Stimulated activated CD8-positive, alpha-beta memory T cell treated with anti-CD3 and anti-CD28 coated beads, Interleukin-4, amount 100 ng/mL, for 48 hours (primary cell): ENCODE data around the gene PCBP3.

Experiments
- DNase-seq: peaks from one replicate; pipeline ENCODE4 v3.0.0-alpha.2; 2020

Gene PCBP3

DNA sequence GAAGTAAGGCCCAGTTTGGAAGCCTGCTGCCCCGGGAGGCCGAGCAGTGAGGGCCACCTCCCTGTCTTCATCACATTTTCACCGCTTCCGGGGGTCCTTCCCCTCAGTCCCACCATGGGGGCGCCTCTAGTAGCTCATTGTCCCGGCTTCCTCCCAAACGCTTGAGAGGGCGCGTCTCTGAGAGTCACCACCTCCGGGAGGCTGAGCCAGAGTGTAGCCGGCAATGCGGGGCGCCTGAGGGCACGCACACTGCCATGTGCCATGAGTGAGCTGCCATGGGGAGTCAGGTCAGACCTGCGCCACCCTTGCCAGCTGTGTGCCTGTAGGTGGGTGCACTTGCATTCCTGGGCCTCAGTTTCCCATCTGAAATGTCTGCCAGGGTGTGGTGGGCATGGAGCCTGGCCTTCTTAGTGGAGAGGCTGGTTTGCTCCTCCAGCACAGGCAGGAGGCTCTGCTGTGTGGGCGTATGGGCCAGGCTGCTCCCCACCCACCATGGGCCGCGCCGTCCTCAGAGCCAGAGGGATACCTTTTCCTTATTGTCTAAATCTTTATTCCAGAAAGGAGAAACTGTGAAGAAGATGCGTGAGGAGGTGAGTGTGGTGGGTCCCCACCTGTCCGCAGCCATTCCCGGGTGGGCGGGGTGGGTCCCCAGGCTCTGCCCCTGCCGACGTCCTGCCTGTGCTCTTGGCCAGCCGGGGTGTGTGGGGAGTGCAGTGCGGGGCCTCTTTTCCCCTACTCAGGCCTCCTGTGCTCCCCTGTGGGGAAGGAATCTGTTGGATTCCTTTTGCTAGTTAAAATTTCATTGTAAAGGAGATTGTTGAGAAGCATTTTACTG, 256.7 kb downstream of the PCBP3 start:
- DNase-seq, result no peak

DNA sequence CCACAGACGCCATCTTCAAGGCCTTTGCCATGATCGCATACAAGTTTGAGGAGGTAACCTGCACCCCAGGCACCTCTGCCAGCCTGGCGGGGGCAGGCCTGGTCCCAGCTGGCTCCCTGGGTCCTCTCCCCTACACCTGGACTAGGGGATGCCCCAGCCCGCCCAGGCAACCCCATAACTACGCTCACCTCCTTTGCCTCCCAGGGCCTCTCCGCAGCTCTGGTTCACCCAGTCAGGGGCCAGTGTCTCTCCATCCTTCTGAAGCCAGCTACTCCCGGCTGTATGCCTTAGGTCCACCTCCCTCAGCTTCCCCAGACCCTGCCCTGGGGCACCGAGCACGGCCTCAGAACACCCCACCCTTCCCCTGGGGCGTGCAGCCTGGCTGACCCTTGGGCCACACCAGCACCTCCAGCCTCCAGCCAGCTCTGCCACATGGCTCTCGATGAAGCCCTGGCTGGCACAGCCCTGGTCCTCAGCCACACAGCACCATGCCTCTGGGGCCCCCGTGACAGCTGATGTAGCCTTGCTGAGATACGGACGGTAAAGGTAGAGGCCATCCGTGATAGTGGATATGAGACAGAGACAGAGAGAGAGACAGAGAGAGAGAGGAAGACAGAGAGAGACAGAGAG, 257.7 kb downstream of the PCBP3 start:
- no peak for DNase-seq

DNA sequence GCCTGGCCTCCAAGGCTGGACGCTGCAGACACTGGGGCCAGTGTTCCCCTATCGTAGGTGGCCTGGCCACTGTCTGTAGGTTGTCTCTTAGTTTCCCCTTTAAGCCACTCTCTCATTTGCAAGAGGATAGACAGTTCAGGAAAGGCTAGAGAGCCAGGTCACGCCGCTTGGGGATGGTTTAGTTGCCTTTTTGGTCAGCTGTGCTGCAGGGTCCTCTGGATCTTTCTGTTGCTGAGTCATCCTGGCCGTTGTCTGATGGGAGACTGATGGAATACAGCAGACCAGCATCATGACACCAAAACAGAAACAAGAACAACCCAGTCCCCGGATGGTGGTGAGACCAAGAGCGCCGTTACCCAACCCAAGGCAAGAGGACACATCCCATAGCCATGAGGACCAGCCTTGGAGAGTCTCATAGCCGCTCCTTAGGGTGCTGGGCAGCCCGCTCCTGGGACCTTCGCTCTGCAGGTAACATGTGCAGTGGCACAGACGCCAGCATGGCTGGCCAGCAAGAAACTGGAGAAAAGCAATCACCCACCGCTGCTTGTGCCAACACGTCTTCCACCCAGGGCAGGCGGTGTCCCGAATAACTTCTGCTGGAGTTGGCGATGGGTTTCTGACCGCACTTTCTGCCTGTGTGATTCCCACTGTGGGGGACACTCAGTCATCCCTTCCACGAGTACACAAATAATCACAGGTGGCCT, 258.9 kb downstream of the PCBP3 start:
- DNase-seq, result no peak

DNA sequence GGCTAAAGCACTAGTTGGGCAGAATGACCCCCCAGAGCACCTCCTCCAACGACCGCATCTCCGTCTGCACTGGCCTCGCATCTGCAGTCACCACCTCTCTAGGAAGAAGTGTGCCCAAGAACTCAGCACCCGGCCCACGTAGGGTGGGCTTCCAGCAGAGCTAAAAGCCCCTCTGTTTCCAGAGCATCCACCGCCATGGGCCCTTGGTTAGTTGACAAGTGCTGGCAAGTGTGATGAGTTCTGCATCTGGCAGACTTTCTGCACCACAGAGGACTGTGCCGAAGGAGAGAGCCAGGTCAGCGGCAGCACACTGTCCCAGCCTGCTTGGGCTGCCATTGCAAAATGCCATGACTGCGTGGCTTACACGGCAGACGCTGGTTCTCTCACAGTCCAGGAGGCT, 261.7 kb downstream of the PCBP3 start:
- DNase-seq, result no peak

DNA sequence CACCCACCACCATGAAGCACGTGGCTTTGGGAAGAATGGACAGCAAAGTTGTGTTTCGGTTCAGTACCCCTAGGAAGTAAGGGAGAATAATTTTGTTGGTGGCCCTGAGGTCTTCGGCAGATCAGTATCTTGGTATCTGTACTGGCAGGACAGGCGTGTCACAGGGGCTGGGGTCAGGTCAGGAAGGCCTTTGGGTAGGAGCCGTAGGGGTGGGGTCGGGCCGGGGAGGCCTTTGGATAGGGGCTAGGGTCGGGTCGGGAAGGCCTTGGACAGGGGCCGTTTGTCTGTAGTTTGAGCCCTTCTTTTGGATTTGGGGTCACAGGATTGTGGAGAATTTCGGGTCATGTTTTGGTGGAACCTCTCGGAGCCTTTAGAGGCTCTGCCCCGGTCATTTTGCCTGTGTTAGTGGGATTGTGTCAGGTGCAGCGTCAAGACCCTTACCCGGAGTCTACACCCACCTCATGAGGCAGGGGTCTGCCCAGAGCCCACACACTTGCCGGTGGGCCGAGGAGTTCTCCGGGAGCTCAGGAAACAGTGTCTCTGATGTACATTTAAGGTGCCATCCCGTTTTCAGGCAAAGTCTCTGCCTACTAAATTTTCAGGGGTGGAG, 262.8 kb downstream of the PCBP3 start:
- DNase-seq, result no peak

DNA sequence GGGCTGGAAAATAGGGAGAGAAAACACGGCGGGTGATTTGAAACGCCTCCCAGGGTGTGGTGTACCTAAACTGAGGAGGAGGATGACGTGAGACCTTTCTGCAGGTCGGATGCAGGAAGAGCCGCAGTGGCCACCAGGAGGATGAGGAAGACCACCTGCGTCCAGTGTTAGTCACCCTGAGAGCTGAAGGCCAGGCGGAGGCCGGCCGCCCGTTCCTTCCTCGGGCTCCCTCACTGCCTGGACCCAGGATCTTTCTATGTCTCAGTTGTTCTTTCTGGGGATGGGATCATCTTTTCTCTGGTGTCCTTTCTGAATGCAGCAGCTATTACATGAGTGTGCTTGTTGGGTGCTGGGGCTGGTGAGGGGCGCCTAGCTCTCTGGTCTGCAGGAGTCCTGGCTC, 263.3 kb downstream of the PCBP3 start:
- DNase-seq, result no peak

DNA sequence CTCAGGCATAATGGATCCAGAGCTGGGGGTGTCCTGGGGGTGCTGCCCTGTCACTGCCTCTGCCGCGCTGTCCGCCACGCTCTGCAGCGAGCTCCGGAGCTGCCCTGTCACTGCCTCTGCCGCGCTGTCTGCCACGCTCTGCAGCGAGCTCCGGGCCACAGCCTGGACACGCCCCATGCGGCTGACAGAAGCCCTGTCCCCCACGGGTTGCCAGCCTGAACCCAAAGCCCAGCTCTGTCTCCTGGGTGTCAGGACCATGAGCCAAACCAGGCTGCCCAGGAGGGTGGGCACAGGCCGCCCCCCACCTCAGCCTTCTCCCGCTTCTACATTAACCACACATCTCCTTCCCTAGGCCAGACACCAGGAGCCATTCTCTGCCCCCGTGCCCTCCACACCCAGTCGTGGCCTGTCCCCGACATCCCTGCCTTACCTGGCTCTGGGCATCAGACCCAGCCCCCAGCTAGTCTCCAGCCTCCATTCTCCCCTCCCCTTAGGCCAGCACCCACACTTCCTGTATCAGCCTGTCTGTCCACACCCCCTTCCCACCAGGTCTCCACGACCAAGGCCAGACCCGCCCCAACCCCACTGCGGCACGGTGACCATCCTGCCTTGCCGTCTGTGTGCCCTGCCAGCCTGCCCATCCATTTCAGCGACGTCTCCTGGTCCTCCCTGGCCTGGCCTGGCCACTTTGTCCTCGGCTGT, 265.2 kb downstream of the PCBP3 start:
- DNase-seq, result no peak

DNA sequence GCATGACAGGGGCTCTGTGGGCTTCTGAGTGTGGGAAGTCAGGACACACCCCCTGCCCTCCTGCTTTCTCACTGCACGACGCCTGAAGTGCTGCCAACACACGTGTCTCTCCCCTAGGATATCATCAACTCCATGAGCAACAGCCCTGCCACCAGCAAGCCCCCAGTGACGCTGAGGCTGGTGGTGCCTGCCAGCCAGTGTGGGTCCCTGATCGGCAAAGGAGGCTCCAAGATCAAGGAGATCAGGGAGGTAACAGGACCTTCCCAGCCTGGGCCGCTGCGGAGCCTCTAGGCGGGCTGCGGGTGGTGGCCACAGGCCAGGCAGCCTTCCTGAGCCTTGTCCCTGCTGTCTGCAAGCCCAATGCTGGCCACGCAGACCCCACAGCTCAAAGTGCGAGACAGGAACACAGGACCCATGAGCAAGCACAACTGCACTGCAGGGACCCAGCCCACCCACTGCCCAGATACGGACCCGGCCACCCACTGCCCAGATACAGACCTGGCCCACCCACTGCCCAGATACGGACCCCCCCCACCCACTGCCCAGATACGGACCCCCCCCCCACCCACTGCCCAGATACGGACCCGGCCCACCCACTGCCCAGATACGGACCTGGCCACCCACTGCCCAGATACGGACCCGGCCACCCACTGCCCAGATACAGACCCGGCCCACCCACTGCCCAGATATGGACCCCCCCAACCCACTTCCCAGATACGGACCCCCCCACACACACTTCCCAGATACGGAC, 265.9 kb downstream of the PCBP3 start:
- no peak for DNase-seq

DNA sequence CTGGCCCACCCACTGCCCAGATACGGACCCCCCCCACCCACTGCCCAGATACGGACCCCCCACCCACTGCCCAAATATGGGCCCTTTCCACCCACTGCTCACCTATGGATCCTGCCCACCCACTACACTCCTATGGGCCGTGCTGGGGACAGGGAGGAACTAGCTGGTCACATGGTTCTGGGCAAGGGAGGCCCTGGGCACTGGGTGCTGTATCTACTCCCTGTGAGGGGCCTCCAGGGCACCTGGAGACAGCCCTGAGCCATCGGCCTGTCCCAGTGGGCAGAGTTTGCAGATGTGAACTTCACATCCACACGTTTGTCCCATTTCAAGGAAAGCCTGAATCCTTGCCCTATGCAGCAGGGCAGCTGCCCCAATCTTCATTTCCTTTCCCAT, 266.6 kb downstream of the PCBP3 start:
- DNase-seq, result no peak

DNA sequence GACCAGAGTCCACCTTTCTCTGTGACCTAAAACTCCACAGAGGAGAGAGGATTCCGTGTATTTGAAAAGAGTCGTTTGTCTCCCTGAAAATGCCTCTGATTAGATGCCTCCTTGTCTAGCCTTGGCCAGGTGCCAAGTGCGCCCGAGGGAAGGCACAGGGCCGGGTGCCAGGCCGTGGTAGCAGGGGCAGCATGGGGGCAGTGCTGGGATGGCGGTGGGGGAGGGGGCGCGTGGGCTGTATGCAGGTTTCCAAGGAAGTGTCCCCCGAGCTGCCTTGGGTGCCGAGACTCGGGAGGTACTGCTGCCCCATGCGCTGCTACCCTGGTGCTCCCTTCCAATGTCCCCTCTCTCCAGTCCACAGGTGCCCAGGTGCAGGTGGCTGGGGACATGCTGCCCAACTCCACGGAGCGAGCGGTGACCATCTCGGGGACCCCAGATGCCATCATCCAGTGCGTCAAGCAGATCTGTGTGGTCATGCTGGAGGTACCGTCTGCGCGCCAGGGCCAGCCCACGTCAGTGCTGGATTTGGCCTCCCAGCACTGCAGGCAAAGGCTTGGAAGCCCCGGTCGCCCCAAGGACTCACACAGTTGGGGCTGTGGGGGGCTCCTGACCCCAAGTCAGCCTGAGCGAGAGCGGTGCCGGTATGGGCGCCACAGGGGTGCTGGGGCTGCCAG, 267.2 kb downstream of the PCBP3 start:
- no peak for DNase-seq

DNA sequence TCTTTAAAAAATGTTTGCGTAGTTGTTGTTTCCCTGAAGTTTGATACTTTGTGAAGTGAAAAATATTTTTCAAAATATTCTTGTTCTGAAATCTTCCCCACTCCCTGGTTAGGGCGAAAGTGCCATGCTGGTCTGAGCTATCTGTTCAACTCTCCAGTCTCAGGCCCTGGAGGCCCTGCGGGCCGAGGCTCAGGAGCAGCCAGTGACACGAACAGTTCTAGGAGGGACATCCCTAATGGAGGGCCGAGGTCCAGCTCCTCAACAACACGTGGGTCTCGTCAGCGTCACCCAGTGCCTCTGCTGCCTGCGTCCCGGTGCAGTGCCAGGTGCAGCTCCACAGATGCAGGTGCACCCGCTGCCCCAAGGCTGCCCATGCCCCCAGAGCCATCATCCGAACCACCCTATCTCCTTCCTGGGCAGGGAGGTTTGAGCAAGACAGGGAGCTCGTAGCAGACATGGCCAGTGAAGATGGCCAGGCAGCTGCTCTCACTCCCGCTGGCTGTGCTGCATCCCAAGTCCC, 268.3 kb downstream of the PCBP3 start:
- DNase-seq, result no peak

DNA sequence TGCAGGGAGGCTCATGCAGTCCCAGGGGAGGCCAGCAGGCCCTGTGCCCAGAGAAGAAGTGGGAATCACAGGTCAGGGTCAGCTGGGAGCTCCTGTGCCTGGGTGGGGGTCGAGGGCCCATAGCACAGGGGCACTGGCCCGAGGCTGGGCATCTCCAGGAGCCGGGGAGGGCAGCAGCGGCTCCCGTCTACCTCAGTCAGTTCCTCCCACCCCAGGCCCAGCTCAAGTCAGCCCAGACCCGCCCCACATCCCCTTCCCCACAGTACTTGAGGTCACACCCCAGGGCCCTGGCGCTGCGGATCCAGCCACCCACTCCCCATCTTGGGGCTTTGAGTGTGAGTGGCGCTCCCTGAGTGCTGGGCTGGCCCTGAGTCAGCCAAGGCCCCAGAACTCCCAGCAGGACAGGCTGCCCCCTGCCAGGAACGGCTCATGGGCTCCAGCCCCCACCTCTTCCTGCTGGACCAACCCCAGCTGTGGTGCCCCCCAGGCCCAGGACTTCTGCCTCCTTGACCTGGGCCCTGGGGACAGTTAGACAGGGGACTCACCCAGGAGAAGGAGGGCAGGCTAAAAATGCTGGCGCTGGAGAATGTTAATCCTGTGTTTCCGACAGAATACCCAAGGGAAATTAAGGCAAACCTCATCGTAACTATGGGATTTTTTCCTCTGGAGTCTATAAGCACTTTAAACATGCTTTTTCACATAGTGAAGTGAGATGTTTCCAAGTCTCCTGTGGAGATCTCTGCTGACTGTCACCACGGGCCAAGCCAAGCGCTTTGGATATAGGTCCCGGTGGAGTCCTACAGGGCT, 269.3 kb downstream of the PCBP3 start:
- DNase-seq, result no peak

DNA sequence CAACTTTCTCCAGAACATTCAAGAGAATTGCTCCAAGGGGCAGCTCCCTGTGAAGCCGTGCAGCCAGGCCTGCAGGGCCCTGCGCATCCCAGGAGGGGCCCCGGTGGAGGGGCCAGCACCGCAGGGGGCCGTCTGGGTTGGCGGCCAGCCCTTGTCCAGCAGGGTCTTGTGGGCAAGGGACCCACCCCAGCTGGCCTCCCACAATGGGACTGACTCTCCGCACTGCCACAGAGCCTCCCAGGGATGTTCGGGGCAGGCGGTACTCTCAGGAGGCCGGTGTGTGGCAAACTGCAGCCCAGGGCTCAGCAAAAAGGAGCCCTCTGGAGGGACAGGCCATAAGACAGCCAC, 269.9 kb downstream of the PCBP3 start:
- DNase-seq, result no peak

DNA sequence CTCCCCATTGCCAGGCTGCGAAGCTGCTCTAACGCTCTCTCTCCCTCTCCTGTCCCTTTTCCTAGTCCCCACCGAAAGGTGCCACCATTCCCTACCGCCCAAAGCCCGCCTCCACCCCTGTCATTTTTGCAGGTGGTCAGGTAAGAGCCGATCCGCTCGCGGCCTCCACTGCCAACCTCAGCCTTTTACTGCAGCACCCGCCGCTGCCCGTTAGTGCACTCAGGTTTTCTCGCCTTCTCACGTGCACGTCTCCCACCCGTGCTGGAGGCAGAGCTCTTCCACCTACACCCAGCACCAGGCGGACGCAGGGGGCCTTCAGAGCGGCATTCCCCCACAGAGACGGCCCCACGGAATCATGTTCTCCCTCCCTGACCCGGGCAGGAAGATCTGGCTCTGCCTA, 270.4 kb downstream of the PCBP3 start:
- DNase-seq, result no peak

DNA sequence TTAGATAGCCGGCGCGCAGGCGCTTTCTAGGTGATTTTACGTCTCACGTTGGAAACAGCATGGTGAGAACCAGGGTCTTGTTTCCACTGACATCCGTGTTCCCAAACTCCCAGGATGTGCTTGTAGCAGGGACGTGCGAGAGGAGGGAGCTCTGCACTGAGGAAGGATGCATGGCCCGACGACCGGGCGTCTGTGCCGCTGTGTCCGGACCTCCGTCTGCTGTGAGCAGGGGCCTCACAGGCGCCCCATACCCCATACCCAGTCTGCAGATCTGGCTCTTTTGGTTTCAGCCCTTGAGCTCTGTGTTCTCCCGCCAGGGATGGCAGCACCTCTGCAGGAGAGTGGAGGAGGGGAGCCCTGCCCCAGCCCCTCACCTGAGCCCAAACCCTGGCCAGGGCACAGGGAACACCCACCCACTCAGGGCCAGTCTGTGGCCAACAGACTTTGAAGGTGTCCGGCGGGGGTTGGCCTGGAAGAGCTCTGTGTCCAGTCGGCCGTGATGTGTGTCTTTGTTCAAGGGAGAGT, 270.9 kb downstream of the PCBP3 start:
- no peak for DNase-seq

DNA sequence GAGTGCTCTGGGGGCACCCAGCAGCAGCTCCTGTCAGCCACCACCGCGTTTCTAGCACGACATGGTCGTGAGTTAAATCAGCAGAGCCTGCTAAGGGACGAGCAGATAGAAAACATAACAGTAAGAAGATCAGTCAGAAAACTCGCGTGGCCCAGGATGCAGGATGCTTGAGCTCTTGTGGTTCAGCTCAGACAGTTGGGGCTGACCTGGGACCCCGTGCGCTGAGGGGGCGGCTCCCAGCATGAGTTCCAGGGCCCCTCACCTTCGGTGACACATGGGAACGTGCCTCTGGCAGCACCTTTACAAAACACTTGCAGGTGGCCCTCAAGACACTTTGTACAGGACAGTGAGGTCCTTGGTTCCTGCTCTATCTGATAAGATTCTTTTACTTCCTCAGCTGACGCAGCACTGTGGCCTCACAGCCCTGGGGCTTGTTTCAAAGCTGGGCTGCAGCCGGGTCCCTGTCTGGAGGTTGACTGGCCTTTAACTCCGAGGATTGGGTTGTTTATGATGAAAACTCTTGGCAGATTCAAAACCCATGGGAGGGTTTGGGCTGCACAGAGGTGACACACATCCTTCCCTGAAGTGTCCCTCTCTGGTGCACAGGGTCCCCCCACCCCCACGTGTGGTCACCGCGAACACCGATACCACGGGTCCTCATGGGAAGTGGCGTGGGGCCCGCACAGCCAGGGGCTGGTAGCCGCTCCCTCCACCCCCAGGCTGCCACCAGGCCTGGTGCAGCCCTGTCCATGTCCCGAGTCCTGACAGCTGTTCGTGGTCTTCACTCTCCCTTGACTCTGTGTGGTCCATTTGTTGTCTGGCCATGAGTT, 272.7 kb downstream of the PCBP3 start:
- no peak for DNase-seq

DNA sequence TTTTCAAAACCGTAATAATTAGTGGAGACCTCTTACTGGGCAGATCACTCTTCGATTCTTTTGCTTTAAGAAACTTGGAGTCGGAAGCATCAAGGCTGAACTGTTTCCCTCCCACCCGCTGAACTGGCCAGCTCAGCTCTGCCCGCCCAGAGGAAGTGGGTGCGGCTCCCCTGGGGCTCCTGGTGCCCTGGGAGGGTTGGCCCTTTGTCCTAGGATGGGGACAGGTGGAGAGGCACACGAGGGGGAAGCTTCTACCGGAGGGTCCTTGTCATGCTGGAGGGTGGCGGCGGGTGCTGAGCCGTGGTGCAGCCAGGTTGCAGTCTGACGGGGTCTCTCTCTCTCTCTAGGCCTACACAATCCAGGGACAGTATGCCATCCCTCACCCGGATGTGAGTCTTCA, 273.7 kb downstream of the PCBP3 start:
- no peak for DNase-seq

DNA sequence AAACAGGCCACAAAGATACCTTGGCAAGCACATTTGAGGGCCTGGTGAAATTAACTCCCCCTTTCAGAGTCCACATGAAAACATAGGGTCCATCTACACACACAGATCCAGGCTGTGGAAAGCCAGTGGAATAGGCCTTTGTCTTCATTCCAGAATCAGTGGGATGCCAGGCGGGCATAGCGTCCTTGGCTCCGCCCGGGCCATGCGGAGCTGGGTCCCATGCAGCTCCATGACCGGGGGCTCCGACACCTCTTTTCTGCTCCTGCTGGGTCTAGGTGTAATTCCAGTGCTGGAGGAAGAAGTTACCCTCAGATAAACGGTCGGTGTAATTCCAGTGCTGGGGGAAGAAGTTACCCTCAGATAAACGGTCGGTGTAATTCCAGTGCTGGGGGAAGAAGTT, 274.5 kb downstream of the PCBP3 start:
- DNase-seq, result no peak

DNA sequence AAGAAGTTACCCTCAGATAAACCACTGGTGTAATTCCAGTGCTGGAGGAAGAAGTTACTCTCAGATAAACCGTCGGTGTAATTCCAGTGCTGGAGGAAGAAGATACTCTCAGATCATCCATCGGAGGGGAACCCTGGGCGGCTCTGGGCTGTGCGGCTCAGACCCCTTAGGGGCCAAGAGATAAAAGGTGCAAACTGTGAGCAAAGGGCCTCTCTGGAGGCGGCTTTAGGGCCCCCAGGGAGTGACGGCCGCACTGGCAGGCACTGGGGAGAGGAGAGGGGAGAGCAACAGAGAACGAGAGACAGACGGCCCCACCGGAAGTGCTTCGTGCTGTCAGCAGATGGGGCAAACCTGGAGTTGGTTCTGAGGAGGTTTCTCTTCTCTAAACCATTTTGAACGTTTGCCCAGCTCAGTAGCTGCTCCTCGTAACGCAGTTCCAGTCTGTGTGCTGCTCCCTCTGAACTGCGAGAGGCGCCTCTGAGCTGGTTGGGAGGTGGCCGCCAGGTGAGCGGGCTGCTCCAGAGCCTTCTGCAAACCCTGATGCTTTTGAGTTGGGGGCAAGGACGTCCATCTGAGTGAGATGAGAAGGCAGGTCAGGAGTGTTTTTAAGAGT, 275.4 kb downstream of the PCBP3 start:
- no peak for DNase-seq
